NCI-H187 (cell line): Measurements from ENCODE around the gene FNIP2.
"Not testable (repeated sequence)": the region's sequence is repeated elsewhere in the genome, so short reads cannot be mapped to it uniquely, and the experiment has no call there.

ENCODE experiments used
- DNase-seq, 2 experiments: peaks; one replicate each; lab custom pipeline; 2025; lab: John Stamatoyannopoulos, UW

FNIP2 gene

GRCh38 chr4:158793430-158793829, 24.6 kb downstream of the FNIP2 start:
- DNase-seq, result not testable (repeated sequence)

- no peak for DNase-seq
Observed at GRCh38 chr4:158796370-158797140, 27.7 kb downstream of the FNIP2 start.

DNA sequence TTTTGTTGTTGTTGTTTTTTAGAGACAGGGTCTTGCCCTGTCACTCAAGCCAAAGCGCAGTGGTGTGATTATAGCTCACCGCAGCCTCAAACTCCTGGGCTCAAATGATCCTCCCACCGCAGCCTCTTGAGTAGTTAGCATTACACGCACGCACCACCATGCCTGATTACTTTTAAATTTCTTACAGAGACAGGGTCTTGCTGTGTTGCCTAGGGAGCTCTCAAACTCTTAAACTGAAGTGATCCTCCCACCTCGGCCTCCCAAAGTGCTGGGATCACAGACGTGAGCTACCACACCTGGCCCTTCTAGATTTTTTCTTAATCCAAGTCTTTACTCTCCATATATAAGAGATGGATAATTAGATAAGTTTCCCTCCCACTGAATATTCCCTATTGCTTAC, 29.2 kb downstream of the FNIP2 start:
- no peak for DNase-seq

- no peak for DNase-seq
Observed at GRCh38 chr4:158799013-158799770, 30.4 kb downstream of the FNIP2 start.

GRCh38 chr4:158799856-158800255, 31.0 kb downstream of the FNIP2 start:
- DNase-seq, result no peak

DNA sequence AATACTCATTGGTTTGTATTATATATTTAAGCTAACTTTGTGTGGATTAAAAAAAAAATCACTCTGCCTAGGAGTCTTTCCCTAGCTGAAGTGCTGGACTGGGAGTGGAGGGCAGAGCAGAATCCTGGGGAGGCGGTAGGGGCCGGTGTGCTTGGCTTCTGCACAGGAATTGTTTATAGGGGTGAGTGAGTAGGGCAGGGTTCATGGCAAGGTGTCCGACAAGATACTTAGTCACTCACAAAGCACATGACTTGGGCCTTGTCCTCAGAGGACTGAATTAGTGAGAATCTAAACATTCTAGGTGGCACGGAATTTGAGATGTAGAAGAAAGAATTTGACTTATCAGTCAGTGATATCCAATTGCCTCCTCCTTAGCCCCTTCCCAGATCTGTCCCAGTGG, 32.2 kb downstream of the FNIP2 start:
- no peak for DNase-seq

DNA sequence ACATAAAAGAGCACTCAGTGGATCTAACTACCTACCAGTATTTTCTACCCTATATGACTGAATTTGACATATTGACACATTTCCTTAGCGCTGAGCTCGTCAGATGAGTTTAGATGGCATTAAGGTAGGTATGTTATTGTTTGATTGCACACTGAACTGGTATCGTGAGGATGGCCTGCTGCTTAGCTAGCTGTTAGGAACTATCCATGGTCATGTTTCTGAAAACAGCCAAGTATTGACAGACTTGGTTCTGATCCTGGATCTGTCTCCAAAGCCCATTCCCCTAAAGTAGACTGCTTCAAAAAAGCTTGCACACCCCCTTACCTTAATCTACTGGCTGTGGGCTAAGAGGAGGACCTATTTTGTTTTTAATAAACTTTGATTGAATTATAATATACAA, 32.9 kb downstream of the FNIP2 start:
- DNase-seq, result no peak

DNA sequence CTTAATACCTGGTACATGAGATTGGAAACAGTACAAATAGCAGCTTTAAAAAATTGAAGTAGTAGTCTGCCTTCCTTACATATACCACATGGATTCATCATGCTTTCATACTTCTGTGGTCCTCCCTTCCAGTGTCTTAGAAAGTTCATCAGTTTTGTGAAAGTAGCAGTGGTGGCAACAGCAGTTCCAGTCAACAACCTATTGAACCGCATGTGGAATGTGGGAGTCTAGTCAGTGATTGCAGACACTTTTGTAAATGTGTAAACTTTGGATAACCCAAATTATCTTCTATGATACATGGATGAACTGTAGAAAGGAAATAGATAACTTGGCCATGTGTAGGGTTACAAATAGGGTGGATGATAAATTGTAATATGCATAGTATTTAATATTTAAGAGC, 34.1 kb downstream of the FNIP2 start:
- DNase-seq, result no peak

GRCh38 chr4:158805635-158806471, 37.0 kb downstream of the FNIP2 start:
- DNase-seq, result no peak

GRCh38 chr4:158807691-158808090, 38.9 kb downstream of the FNIP2 start:
- DNase-seq, result no peak

DNA sequence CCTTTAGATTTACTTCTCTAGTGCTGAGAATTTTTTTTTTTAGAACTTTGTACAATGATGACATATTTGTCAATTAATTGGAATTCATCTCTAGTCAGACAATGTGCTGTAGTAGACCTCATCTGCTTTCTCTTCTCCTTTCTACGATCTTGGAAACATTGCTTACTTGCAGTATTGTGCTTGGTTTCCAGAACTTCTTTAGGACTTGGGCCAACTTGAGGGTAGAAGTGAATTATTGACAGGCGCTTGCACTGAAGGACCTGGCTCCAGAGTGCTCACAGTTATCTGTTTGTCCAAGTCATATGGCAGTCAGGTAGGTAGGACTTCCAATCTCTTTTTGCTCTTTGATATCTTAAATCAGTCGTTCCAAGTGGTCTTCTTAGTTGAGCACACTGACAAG, 39.6 kb downstream of the FNIP2 start:
- DNase-seq, result no peak

DNA sequence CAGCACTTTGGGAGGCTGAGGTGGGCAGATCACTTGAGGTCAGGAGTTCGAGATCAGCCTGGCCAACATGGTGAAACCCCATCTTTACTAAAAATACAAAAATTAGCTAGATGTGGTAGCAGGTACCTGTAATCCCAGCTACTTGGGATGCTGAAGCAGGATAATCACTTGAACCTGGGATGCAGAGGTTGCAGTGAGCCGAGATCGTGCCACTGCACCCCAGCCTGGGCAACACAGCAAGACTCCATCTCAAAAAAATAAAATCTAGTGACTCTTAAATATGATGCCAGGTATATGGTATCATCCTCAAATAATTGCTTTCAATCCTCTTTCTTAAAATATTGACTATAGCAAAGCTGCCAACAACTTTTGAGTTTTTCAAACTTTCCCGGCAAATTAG, 40.4 kb downstream of the FNIP2 start:
- DNase-seq, result not testable (repeated sequence)

DNA sequence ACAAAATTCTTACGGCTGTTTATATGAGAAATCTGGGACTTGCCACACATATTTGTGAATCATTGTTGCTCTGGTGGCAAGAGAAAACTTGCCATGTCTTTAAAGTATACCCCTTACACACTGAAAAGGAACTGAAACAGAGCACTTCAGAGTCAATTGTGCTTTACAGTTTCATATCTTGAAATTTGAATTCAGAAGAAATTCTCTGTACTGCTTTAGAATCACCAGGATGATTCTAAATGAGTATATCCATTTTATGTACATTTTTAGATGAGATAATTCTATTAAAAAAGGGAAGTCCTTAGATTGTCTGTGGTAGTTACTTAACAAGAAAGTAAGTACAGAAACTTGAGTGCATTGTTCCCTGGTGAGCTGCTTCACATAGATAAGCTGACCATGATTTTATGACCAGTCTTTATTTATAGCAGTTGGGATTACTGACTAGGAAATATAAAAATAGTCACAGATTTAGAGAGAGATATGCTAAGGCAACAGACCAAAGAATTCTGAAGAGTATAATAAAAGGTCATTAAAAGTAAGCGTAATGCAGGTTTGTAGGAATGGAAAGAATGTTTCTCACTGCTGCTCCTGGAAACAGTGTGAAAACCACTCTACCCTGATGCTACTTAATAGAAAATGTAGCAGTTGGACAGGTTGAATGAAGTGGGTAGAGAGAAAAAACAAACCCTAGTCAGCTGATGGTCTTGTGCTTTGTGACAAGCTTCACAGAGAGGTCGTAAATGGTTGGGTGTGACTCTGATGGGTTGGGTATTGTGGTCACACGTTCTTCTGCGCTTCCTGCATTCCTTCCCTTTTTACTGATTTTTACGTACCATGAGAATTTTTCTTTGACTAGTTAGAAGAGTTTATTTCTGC, 41.0 kb downstream of the FNIP2 start:
- no peak for DNase-seq

GRCh38 chr4:158810487-158811215, 41.8 kb downstream of the FNIP2 start:
- DNase-seq, result no peak

DNA sequence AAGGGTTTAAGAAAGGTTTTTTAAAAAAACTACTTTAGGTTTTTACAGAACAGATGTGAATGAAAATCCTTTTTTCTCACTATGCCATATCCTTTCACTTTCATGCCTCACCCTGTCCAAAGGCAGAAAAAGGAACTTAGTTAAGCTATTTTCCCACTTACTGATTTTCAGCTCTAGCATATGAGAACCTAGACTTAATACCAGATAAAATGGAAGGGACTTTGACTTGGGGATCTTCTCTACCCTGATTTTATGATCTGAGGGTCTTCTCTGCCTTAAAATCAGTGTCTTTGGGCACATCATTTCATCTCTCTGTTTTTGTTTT, 42.4 kb downstream of the FNIP2 start:
- no peak for DNase-seq

GRCh38 chr4:158811704-158812103, 42.9 kb downstream of the FNIP2 start:
- DNase-seq, result no peak

- DNase-seq, result no peak
Observed at GRCh38 chr4:158812133-158812532, 43.3 kb downstream of the FNIP2 start.

DNA sequence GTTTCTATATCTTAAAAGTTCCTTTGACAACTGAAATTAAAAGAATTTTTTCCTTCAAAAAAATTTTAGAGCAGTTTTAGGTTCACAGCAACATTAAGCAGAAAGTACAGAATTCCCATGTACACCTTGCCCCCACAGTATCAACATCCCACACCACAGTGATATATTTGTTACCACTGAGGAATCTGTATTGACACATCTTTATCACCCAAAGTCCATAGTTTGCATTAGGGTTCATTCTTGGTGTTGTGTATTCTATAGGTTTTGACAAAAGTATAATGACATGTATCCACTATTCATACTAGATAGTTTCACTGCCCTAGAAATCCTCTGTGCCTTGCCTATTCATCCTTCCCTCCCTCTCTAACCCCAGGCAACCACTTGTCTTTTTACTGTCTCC, 43.7 kb downstream of the FNIP2 start:
- no peak for DNase-seq

DNA sequence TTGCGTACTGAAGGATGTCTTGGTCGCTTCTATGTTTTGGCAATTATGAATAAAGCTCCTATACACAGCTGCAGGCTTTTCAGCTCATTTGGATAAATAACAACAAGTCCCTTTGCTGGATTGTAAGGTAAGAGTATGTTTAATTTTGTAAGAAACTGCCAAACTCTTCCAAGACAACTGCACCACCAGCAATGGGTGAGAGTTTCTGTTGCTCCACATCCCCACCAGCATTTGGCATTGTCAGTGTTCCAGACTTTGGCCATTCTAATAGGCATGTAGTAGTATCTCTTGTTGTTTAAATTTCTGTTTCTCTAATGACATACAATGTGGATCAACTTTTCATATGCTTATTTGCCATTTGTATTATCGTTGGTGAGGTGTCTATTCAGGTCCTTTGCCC, 44.3 kb downstream of the FNIP2 start:
- no peak for DNase-seq

- DNase-seq, result no peak
Observed at GRCh38 chr4:158814207-158814606, 45.4 kb downstream of the FNIP2 start.
